DND-41 (cell line): ENCODE data around the gene PTPRO.

ENCODE experiments used
- ATAC-seq: fragments of 200-7000 bp; cut with Tn5 transposase; 3 replicates; pipeline ENCODE4 v1.9.1; 2021; ENCODE audit warnings: low read depth; ENCODE audit not compliant: insufficient read depth
- DNase-seq: peaks from one replicate; pipeline ENCODE4 v3.0.0-alpha.2; 2020
- H2AFZ ChIP-seq: 2 replicates; pipeline ENCODE4 v1.6.0; 2012; ENCODE audit warnings: low read depth, low read length
- H3K27ac ChIP-seq: 2 replicates; pipeline ENCODE4 v1.5.1; 2012; ENCODE audit warnings: low read length, inconsistent platforms
- H3K27me3 ChIP-seq: fragments of 200-600 bp; sonication (generic); 2 replicates; pipeline ENCODE4 v1.6.0; 2012; ENCODE audit warnings: low read length, mild to moderate bottlenecking, inconsistent platforms; ENCODE audit not compliant: insufficient read depth, poor library complexity
- H3K36me3 ChIP-seq: 2 replicates; pipeline ENCODE4 v1.5.1; 2012; ENCODE audit warnings: low read length, inconsistent platforms; ENCODE audit not compliant: insufficient read depth
- H3K4me1 ChIP-seq: 2 replicates; pipeline ENCODE4 v1.5.1; 2012; ENCODE audit warnings: mild to moderate bottlenecking, low read length; ENCODE audit not compliant: insufficient read depth
- H3K4me2 ChIP-seq: 2 replicates; pipeline ENCODE4 v1.6.0; 2012; ENCODE audit warnings: mild to moderate bottlenecking, moderate library complexity, low read length, inconsistent platforms; ENCODE audit not compliant: insufficient read depth
- H3K4me3 ChIP-seq, 2 experiments: fragments of 200-600 bp in 1 of 2; shearing (Covaris generic) in 1 of 2; 2 replicates each; pipeline ENCODE4 v1.5.1; 2012 to 2016; ENCODE audit warnings: inconsistent platforms in 2 of 2, low read length in 2 of 2, mild to moderate bottlenecking in 2 of 2, low read depth in 1 of 2, moderate library complexity in 1 of 2
- H3K79me2 ChIP-seq: 2 replicates; pipeline ENCODE4 v1.6.0; 2012; ENCODE audit warnings: low read length, inconsistent platforms; ENCODE audit not compliant: insufficient read depth
- H3K9ac ChIP-seq: 2 replicates; pipeline ENCODE4 v1.6.0; 2012; ENCODE audit warnings: low read depth, mild to moderate bottlenecking, inconsistent platforms, low read length, moderate library complexity
- H3K9me3 ChIP-seq: 2 replicates; pipeline ENCODE4 v1.5.1; 2012; ENCODE audit warnings: low read length, moderate library complexity, mild to moderate bottlenecking, inconsistent platforms; ENCODE audit not compliant: insufficient read depth, severe bottlenecking
- H4K20me1 ChIP-seq: 2 replicates; pipeline ENCODE4 v1.6.0; 2012; ENCODE audit warnings: low read length; ENCODE audit not compliant: insufficient read depth
- CTCF ChIP-seq: IDR thresholded peaks from 2 replicates; pipeline ENCODE4 v1.5.1; 2012; ENCODE audit warnings: borderline replicate concordance, low read length, moderate library complexity, mild to moderate bottlenecking; ENCODE audit not compliant: poor library complexity, severe bottlenecking; ENCODE audit errors: extremely low read depth
- EZH2 ChIP-seq: IDR thresholded peaks from 3 replicates; pipeline ENCODE4 v1.6.1; 2012; ENCODE audit warnings: borderline replicate concordance, low read depth, mild to moderate bottlenecking, moderate library complexity, low read length, inconsistent platforms; ENCODE audit not compliant: severe bottlenecking

Gene PTPRO

GRCh38 chr12:15323480-15323879, 1.2 kb downstream of the PTPRO start:
- no peak overlapping the region for H2AFZ ChIP-seq
- H4K20me1 ChIP-seq: no peaks in the 10 kb centered on the region
- H3K4me3 ChIP-seq: no peak overlapping the region
- no peaks in the 10 kb centered on the region for H3K4me1 ChIP-seq
- no peak for DNase-seq
- no peaks in the 10 kb centered on the region for H3K27me3 ChIP-seq
- no peak overlapping the region for H3K9ac ChIP-seq
- ATAC-seq: no peak
- TF ChIP-seq EZH2 (no peak), CTCF (no peak)
- no peaks in the 10 kb centered on the region for H3K79me2 ChIP-seq
- H3K27ac ChIP-seq: no peak overlapping the region
- no peaks in the 10 kb centered on the region for H3K36me3 ChIP-seq
- no peak overlapping the region for H3K4me2 ChIP-seq
- no peaks in the 10 kb centered on the region for H3K9me3 ChIP-seq

GRCh38 chr12:15329891-15330290, 7.6 kb downstream of the PTPRO start:
- TF ChIP-seq CTCF (no peak), EZH2 (no peak)
- H3K27ac ChIP-seq: no peak overlapping the region
- ATAC-seq: no peak
- H3K4me3 ChIP-seq: no peak overlapping the region
- no peaks in the 10 kb centered on the region for H4K20me1 ChIP-seq
- H3K4me1 ChIP-seq: no peaks in the 10 kb centered on the region
- H2AFZ ChIP-seq: no peak overlapping the region
- H3K4me2 ChIP-seq: no peak overlapping the region
- no peaks in the 10 kb centered on the region for H3K36me3 ChIP-seq
- H3K27me3 ChIP-seq: no peaks in the 10 kb centered on the region
- no peak overlapping the region for H3K9ac ChIP-seq
- H3K9me3 ChIP-seq: no peaks in the 10 kb centered on the region
- no peaks in the 10 kb centered on the region for H3K79me2 ChIP-seq
- DNase-seq: no peak

GRCh38 chr12:15334225-15334624, 11.9 kb downstream of the PTPRO start:
- H3K27me3 ChIP-seq: peaks cover 2% of the 10 kb centered on the region
- H3K9me3 ChIP-seq: no peaks in the 10 kb centered on the region
- no peak for ATAC-seq
- H3K36me3 ChIP-seq: no peaks in the 10 kb centered on the region
- H3K9ac ChIP-seq: no peak overlapping the region
- H4K20me1 ChIP-seq: no peaks in the 10 kb centered on the region
- H3K4me2 ChIP-seq: no peak overlapping the region
- no peaks in the 10 kb centered on the region for H3K79me2 ChIP-seq
- TF ChIP-seq EZH2 (no peak), CTCF (no peak)
- DNase-seq: no peak
- no peaks in the 10 kb centered on the region for H3K4me1 ChIP-seq
- no peak overlapping the region for H3K27ac ChIP-seq
- H3K4me3 ChIP-seq: no peak overlapping the region
- H2AFZ ChIP-seq: no peak overlapping the region

GRCh38 chr12:15335959-15336358, 13.7 kb downstream of the PTPRO start:
- H3K4me3 ChIP-seq: no peak overlapping the region
- TF ChIP-seq CTCF (no peak), EZH2 (no peak)
- no peak overlapping the region for H3K4me2 ChIP-seq
- ATAC-seq (no peak), DNase-seq (no peak)
- H3K79me2 ChIP-seq: no peaks in the 10 kb centered on the region
- no peak overlapping the region for H3K9ac ChIP-seq
- no peak overlapping the region for H2AFZ ChIP-seq
- H3K4me1 ChIP-seq: no peaks in the 10 kb centered on the region
- no peaks in the 10 kb centered on the region for H3K36me3 ChIP-seq
- no peaks in the 10 kb centered on the region for H4K20me1 ChIP-seq
- no peak overlapping the region for H3K27ac ChIP-seq
- peaks cover 11% of the 10 kb centered on the region for H3K27me3 ChIP-seq
- no peaks in the 10 kb centered on the region for H3K9me3 ChIP-seq
